ENCODE data around the gene TNRC6C. TPM values are rescaled to one million over a fixed set of nuclear protein-coding genes. Genes with fewer than 3 reads are reported as not detected.

TNRC6C gene
- total RNA-seq, 1 donor from 2014 or later: 6.5 TPM

DNA sequence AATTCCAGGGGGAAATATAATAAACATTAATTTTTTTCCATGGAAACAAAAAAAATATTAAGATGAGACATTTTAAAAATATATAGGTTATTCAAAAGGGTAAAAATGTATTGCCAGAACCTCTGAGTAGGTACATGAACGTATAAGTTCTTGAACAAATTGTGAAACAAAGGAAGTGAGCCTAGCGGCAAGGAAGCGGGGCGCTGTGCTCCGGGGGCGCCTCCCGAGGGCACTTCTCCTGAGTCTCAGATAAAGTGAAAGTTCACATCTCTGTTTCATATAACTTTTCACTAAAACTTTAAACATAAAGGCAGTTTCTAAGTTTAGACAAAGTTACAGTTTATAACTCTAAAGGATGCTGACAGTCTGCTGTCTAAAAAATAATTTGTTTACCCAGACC is 52.3 kb downstream of the TNRC6C start:
- no peak for DNase-seq (ENCODE audit: low read depth, low spot score)

DNA sequence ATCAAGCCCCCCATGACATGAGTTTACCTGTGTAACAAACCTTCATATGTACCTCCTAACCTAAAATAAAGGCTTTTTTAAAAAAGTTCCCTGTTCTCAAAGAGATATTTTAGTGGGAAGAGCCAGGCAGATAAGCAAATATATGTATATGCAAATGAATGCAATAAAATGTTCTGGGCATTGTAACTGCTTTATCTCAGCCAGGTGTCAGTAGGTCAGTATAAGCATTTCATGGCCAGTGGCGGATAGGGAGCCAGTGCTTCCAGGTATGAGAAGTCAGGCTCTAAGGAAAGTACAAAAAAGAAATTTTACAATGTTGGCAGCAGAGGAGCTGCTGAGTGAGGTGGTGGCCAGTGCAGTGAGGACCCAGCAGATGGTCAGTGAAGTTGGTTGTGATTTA is 53.9 kb downstream of the TNRC6C start:
- DNase-seq (ENCODE audit: low read depth, low spot score): no peak

DNA sequence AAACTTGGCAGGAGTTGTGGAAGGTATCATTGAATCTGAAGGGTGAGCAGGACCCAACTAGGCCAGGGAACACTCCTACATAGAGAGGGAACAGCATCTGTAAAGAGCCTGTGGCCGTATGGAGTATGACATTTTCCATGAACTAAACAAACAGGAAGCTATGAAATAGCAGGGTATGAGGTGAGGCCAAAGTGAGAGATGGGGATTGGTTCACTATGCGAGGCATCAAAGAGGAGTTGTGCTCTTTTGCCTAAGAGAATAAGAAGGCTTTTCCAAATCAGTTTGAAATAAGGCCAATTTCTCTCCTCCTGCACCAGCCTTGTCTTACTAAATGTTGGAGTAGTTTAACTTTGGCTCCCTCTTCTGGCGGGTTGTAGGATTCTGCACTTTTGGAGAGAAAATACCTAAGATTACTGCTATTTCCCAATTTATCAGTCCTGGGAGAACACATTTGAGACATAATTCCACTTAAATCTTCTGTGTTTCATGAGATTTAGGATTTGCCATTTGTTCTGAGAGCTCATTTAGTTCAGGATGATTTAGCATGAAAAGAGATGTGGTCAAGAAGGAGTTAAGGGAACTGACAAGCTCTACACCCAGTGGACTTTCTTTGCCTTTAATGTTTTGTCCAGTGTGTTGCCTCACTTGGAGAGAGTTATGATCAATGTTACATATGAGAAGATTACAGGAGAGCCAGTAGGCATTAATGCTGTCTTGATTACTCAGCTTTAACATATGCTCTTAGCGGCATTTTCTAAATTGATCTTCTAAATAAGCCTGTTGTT is 55.4 kb downstream of the TNRC6C start:
- DNase-seq (ENCODE audit: low read depth, low spot score): no peak

DNA sequence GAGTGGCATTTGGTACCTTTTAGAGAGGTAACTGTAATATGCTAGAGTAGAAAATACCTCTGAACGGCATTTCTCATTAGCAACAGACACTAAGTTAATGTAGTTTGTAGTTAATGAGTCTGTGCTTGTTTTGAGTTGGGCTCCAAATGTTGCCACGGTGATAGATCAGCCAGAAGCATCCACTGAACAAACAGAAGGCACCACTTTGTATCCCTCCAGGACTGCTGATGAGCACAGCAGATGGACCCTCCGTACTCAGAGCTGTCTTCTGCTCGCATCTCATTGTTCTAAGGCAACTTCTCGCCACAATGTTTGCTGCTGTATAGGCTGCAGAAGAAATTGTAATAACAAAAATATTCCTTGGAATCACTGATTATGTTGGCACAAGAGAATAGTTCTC is 56.1 kb downstream of the TNRC6C start:
- no peak for DNase-seq (ENCODE audit: low read depth, low spot score)

DNA sequence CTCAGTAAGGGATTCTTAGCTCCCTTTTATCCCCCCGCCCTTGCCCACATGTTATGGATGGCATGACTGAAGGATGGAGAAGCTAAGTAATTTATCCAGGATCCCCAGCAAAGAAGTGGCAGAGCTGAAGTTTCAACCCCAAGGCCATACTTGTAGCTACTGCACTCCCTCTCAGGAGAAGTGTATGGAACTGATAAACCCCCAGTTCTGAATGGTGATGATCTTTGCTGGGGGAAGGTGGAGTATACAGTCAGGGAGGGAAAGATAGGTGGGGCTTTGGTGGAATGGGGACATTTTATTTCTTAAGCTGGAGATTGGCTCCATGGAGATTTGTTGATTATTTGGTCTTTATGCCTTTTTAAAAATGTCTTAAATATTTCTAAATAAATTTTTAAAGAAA is 58.3 kb downstream of the TNRC6C start:
- no peak for DNase-seq (ENCODE audit: low read depth, low spot score)

DNA sequence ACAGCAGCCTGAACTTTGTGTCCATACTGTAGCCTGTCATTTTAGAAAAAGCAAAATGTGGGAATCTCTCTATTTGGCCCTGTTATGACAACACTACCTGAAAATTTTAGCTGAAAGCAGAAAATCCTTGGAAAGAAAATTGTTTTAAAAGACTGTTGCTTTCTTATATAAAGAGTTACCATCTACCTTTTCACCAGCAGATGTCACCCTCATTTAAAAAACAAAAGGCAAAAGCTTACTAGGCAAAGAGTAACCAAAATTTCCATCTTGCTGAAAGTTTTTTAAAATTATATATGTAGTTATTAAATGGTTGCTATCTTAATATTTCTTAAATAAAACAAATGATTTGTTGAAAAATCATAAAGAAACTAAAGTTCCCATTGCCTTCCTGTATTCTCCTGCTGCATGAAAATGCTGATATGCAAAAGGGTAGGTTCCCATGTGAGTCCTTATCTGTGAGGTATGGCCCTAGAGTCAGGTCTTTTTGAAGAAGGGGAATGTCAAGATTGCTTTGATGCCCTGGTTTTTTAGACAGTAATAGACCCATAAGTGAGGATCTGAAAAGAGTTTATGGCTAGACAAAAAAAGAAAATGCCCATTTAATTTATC is 61.0 kb downstream of the TNRC6C start:
- no peak for DNase-seq (ENCODE audit: low read depth, low spot score)

DNA sequence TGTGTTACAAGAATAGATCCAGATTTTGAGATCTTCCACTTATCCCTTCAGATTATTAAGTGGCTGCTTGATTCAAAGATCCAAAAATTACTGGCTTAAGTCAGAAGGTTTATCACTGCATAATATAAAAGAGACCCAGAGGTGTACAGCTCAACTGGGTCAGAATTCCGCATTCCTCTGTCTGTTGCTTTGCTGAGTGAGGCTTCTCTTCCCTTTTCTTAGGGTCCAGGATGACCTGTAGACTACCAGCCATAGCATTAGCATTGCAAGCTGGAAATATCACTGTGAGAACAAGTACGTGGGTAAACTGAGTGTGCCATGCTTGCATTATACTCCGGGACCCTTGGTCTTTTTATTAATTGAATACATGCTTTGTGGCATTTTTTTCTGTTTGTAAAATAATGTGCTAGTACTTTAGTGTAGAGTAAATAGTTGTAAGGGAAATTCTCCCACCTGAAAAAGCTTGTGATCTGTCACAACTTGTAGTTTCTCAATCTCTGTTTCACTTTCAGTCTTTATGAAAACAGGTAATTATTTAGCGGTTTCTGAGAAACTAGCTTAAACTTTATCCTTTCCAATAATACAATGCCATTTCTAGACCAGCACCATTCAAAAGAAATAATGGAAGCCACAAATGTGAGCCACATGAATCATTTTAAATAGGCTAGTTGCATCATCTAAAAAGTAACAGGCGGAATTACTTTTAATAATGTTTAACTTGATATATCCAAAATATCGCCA is 61.6 kb downstream of the TNRC6C start:
- DNase-seq (ENCODE audit: low read depth, low spot score): no peak

DNA sequence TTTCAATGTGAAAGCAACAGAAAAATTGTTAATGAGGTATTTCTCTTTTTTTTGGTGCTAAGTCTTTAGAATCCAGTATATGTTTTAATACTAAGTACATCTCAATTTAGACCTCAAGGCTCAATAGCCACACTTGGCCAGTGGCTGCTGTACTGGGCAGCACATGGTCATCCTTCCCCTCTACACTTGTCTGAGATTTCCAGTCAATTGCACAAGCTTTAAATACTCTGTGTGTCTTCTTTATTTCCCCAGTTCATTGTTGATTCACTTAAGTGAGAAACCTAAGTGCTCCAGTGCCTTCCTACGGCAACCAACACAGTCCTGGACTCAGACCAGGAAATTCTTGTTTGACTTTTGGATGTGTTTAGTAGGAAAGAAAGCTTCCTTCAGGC is 62.2 kb downstream of the TNRC6C start:
- no peak for DNase-seq (ENCODE audit: low read depth, low spot score)

DNA sequence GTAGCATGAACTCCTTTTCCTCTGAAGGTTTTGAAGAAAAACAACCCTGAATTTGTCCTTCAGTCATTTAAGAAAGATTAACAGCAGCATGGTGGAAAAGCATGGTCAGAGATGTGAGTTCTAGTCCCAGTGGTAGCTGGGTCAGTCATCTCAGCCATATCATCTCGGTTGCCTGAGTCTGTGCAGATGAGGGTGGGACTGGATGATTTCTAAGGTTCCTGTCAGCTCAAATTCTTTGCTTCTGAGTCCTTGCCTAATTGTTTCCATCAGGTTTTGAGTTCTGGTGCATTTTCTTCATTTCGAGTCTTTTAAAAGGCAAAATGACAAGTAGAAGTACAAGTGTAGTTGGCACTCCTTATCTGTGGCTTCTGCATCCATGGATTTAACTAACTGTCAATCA is 63.9 kb downstream of the TNRC6C start:
- no peak for DNase-seq (ENCODE audit: low read depth, low spot score)

DNA sequence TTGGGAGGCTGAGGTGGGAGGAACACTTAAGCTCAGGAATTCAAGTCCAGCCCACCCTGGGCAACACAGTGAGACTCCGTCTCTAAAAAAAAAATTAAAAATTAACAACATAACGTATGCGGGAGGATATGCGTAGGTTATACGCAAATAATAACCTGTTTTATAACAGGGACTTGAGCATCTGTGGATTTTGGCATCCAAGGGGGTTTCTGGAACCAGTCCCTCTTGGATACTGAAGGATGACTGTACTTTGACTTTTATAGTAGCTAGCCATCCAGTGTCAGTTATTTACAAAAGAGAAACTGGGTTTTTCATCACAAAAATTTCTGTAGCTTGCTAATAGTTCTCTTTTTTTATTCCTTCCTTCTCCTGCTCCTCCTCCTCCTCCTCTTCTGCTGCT is 64.5 kb downstream of the TNRC6C start:
- no peak for DNase-seq (ENCODE audit: low read depth, low spot score)

DNA sequence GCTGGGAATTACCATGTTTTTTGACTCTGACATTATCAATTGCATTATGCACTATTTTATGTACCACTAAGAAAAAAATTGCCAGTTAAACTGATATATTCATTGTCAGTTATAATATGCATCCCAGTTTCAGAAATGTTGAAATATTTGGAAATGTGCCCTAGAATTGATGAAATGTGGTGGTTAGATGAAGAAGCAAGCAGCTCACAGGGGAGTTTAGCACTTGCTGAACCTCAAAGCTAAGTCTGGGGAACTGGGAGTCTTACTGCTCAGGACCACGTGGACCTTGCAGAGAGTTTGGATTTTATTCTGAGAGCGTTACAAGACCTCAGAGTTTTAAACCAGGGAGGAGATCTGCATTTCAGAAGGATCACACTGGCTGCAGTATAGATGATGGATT is 67.9 kb downstream of the TNRC6C start:
- no peak for DNase-seq (ENCODE audit: low read depth, low spot score)

DNA sequence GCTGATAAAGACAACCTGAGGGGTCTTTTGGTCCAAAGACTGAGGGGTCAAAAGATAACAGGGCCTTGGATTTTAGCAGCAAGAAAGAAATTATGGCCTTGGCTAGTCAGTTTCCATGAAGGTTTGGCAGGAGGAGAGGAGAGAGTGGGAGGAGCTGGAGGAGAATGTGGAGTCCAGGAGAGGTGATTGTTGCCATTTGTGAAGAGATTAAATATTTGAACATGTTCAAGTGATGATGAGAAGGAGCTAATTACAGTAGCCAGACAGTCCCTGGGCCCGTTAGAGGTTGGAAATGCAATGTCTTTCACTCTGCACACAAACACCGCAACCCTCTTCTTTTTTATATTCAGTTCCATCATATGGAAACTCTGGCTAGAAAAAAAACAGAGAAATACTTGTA is 68.6 kb downstream of the TNRC6C start:
- DNase-seq (ENCODE audit: low read depth, low spot score): no peak

DNA sequence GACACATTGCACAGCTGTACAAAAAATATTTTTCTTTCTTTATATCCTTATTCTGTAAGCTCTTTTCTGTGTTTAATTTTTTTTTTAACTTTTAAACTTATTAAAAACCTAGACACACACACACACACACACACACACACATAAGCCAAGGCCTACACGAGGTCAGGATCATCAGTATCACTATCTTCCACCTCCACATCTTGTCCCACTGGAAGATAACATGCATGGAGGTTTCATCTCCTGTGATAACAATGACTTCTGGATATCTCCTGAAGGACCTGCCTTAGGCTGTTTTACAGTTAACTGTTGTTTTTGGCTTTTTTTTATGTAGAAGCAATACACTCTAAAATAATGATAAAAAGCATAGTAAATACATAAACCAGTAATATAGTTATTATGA is 71.2 kb downstream of the TNRC6C start:
- no peak for DNase-seq (ENCODE audit: low read depth, low spot score)

DNA sequence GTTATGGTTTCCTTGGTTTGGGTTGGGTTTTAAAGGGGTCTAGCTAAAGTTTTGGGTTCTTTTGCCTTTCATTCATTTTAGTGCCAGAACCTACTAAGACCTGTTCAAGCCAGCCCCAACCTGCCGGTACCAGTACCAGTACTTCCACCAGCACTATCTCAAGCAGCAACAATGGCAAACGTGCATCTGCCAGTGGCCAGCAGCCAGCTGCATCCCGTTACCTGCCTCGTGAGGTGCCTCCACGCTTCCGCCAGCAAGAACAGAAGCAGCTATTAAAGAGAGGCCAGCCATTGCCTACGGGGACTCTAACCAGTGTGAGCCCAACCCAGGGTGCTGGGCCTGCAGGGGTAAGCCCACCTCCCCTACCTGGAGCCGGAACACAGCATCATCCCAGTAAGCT is 72.9 kb downstream of the TNRC6C start:
- DNase-seq (ENCODE audit: low read depth, low spot score): no peak

DNA sequence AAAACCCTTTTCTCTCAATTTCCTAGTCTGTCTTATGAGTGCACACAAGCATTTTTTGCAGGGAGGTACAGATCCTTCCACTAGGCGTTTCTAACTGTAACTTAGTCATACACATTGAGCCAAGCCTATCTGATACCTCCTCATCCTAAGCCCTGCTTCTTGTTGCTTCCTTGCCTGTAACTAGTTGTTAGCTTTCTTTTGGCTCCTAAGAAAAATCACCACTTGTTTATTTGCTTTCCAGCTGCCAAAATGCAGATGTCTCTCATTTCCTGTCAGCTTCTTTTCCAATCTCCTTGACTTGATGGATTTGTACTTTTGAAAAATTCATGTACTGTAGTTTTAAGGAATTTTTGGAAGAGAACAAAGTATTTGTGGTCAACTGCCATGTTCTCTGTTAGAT is 73.7 kb downstream of the TNRC6C start:
- DNase-seq (ENCODE audit: low read depth, low spot score): no peak

DNA sequence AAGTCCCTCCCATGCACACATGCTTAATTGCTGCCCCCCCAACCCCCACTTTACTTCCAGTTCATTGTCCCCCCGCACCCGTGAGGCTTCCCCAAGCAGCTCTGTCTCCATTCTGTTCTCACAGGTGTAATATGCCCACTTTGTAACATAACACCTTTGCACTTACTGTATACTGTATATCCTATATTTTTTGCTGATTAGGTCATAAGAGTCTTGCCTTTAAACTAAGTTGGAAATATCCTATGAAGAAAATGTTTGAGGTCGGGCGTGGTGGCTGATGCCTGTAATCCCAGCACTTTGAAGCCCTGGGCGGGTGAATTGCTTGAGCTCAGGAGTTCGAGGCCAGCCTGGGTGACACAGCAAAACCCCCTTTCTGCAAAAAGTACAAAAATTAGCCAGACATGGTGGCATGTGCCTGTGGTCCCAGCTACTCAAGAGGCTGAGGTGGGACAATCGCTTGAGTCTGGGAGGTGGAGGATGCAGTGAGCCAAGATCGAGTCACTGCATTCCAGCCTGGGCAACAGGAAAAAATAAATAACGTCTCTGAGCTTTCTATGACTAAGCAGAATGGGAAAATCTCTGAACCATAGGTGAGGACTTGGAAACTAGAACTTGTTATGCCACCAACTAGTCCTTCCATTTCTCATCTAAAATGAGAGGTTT is 76.1 kb downstream of the TNRC6C start:
- DNase-seq (ENCODE audit: low read depth, low spot score): no peak

DNA sequence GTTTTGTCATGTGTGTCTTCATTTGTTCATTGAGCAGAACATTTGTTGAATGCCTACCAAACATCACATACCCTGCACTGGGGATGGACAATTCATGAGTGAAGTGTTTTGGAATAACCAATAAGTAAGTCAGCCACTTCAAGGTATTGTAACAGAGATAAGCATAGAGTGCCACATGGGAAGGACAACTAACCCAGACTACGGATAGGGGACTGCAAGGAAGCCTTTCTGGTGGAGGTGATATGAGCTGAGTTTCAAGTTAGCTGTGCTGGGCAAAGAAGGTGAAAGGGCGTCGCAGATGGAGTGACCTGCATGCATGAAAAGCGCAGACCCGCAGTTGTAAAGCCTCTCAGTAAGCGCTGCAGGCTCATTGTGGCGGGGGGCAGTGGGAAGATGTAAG is 78.8 kb downstream of the TNRC6C start:
- DNase-seq (ENCODE audit: low read depth, low spot score): no peak

DNA sequence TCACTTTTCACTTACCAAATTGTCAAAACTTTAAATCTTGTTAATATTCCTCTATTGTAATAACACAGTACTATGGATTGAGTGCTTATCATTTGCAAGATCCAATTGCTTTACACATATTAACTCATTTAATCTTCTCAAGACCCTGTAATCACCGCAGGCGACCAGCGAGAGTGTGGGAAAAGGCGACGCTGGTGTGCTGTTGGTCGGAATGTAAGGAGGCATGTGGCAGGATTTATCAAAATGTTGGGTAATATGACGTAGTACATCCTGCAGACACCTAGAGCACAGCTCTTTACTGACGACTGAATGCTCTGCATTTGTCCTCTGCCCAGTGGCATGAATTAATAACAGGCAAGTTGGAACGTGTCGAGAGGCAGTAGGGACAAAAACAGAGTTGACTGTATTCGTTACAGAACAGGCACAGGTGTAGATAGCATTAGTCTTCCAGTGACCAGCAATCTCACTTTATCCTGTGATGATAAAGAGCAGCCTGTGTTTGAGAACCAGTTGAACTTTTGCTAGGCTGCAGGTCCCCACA is 80.3 kb downstream of the TNRC6C start:
- DNase-seq (ENCODE audit: low read depth, low spot score): no peak

DNA sequence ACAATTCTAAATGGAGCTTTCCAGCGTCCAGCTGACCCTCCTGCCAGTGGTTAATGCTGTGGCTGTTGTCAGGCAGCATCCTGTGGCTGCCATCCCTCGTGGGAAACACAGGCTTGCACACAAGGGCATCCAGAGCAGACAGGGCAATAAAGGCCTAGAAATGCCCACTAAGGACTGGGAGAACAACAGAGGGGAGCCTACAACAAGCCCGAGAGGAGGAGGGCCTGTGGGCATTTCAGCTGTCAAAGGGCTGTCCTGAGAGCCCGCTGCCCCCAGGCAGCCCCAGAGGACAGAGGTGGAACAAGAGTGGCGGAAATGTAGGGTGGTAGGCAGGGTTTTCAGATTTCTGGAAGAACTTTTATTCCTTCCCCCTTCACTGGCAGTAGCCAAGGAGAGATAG is 81.1 kb downstream of the TNRC6C start:
- DNase-seq (ENCODE audit: low read depth, low spot score): no peak

DNA sequence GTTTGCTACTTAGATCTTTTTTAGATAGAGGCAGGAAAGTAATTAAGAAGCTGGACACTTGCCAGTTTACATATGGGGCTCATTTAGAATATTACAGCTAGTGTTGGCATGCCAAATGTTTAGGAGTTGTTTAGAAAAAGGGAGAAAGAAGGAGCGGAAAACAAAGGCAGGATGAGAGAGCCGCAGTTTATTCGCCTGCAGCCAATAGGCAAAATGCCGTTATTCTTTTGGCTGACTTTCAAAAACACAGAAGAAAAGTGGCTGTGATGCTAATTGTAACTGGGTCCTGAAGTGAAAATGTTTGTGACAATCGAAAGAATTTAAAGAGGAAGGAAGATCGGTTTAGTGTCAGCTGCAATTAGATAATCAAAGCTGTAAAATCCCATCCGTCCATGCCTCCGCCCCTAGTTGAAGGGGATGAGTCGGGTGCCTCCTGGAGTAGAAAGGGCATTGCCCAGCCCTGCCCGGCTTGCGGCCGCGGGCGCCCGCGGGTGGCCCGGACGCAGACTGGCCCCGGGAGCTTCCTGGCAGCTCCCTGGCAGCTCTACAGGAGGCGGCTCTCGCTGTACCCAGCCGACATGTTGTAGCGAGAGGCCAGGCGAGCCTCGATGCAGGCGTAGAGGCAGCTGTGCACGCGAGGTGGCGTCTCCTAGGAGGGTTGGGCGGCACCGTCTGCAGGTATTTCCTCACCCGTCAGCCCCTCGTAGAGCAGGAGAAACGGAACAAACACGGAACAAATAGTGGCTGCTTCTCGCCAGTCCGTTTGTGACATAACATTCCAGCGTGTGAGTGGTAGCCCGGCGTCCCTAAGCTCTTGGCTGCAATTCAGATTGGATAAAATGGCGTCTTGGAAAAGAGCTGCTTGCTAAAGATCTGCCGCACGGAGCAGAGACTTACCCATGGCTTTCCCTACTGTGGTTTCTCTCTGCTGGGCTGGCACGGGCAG is 82.2 kb downstream of the TNRC6C start:
- no peak for DNase-seq (ENCODE audit: low read depth, low spot score)

All from pulmonary artery endothelial cell (primary cell).